ENCODE results near the gene UBAP2.

DNA sequence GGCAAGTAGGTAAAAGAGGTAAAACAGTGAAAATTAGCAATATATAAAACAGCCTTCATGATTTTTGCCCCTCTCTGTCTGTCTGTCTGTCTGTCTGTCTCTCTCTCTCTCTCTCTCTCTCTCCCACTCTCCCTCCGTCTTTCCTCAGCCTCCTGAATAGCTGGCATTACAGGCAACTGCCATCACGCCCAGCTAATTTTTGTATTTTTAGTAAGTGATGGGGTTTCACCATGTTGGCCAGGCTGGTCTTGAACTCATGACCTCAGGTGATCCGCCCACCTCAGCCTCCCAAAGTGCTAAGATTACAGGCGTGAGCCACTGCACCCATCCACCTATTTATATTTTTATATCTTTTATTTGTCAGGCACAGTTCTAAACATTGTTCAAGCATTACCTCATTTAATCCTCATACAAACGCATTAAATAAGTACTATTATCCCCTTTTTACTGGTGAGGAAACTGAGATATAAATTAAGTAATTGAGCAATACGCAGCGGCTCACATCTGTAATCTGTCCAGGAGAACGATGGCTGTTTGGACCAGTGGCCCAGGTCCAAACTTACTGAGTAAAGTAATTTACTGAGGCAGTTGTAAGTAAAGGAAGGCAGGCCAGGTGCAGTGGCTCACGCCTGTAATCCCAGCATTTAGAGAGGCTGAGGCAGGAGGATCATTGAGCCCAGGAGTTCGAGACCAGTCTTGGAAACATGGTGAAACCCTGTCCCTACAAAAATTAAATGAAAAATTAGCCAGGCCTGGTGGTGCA lies 170.8 kb downstream of the UBAP2 start:
- no peak for TF ChIP-seq POLR2A (IDR thresholded peaks at IDR 0.05; ENCODE audit: low read depth, low read length)
- TF ChIP-seq, protein P1, sequence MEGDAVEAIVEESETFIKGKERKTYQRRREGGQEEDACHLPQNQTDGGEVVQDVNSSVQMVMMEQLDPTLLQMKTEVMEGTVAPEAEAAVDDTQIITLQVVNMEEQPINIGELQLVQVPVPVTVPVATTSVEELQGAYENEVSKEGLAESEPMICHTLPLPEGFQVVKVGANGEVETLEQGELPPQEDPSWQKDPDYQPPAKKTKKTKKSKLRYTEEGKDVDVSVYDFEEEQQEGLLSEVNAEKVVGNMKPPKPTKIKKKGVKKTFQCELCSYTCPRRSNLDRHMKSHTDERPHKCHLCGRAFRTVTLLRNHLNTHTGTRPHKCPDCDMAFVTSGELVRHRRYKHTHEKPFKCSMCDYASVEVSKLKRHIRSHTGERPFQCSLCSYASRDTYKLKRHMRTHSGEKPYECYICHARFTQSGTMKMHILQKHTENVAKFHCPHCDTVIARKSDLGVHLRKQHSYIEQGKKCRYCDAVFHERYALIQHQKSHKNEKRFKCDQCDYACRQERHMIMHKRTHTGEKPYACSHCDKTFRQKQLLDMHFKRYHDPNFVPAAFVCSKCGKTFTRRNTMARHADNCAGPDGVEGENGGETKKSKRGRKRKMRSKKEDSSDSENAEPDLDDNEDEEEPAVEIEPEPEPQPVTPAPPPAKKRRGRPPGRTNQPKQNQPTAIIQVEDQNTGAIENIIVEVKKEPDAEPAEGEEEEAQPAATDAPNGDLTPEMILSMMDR (IDR thresholded peaks at IDR 0.05; ENCODE audit: extremely low read depth in 1 of 2, insufficient read depth in 1 of 2, low read depth in 1 of 2, low read length in 2 of 2): no peak
- no peak for TF ChIP-seq JUN (IDR thresholded peaks at IDR 0.05; ENCODE audit: borderline replicate concordance, insufficient read depth, insufficient read length, low read depth)
- no peak for TF ChIP-seq EZH2 (IDR thresholded peaks at IDR 0.05; ENCODE audit: borderline replicate concordance, low read depth, low read length, severe bottlenecking)
- TF ChIP-seq, protein P2, sequence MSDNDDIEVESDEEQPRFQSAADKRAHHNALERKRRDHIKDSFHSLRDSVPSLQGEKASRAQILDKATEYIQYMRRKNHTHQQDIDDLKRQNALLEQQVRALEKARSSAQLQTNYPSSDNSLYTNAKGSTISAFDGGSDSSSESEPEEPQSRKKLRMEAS (IDR thresholded peaks at IDR 0.05; ENCODE audit: insufficient read depth, insufficient read length): no peak

Measured in endothelial cell of umbilical vein (primary cell).